Activated CD8-positive, alpha-beta memory T cell treated with anti-CD3 and anti-CD28 coated beads for 36 hours (primary cell): ENCODE results near the gene CENPVL1. TPM values are rescaled to one million over a fixed set of nuclear protein-coding genes. Genes with fewer than 3 reads are reported as not detected.

Experiments
- total RNA-seq, 2 experiments: library from RNA; stranded (reverse); gene quantifications; one replicate each; pipeline ENCODE4 v1.2.3, GENCODE V29; 2021

CENPVL1 gene
- total RNA-seq, 2 experiments from 2014 or later = not detected

Other genes with a start within 250 kb of the CENPVL1 start
- 1 to 10 TPM; 1.9 to 2.6 TPM for gene NUDT11, start 213.9 kb upstream of the CENPVL1 start, total RNA-seq
- gene CENPVL3, start 91.6 kb upstream of the CENPVL1 start, total RNA-seq = under 1 TPM; 0.19 to 0.23 TPM
- not detected for gene CENPVL2, start 27.7 kb upstream of the CENPVL1 start, total RNA-seq
- gene GSPT2, start 32.9 kb downstream of the CENPVL1 start, total RNA-seq = 10 to 100 TPM; 10.7 TPM
- 10 to 100 TPM; 33.5 to 33.9 TPM for gene MAGED1, start 183.1 kb downstream of the CENPVL1 start, total RNA-seq